T-helper 2 cell treated with Interferon-gamma antibody and Interleukin-4, amounts not matched to agents 100 ng/mL and 5 ng/mL, for 36 hours (primary cell): ENCODE data around the gene MRPL12. TPM values are rescaled to one million over a fixed set of nuclear protein-coding genes. Genes with fewer than 3 reads are reported as not detected.
"Not testable (repeated sequence)": the region's sequence is repeated elsewhere in the genome, so short reads cannot be mapped to it uniquely, and the experiment has no call there.

Source experiments
- intact Hi-C: fragments of 100-400 bp; cut with micrococcal nuclease; formaldehyde crosslinking; loops from one replicate; pipeline ENCODE4 v1.15.1; 2023
- total RNA-seq: library from RNA; stranded (reverse); gene quantifications from 2 replicates; pipeline ENCODE4 v1.2.3, GENCODE V29; 2022

Gene MRPL12
- 98.1 and 102 TPM in 2 replicates for total RNA-seq

DNA sequence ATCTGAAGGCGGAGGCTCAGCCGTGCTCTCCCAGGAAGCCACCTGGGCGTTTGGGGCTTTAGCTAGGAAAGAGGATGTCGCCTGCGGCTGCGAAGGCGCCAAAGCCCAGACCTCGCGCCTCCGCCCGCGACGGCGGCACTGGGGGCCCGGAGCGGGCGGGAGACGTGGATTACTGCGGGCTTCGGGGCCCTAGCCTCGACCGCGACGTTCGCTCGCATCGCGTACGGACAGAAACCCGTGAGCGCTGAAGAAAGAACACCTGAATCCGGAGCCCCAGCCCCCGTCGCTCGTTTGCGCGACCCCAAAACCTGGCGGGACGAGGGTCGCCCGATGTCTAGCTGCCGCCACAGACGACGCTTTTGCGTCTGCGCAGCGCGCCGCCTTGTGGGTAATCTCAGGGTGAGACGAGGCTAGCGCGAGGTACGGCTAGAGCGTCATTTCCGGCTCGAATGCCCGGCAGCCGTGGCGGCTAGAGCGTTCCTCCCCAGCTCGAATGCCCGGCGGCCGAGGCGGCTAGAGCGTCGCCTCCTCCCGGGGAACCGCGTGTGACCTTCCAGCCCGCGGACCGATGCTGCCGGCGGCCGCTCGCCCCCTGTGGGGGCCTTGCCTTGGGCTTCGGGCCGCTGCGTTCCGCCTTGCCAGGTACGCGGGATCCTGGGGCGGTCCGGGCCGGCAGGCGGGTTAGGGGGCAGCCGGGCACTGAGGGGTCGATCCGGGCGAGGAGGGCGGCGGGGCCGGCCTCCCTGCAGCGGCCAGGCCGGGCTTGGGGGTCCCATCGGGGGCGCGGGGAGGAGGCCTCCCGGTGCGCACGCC lies at the start of gene MRPL12:
Gene MRPL12, plus strand, starts transcription at position 434 of the 813 bp plus-strand sequence. Its CDS starts 135 bp downstream, at position 569.
- intact Hi-C loops, result loop anchor here (1.0 kb wide), 1 partner anchor 9 kb away; the partner anchor contains the start of gene SLC25A10

DNA sequence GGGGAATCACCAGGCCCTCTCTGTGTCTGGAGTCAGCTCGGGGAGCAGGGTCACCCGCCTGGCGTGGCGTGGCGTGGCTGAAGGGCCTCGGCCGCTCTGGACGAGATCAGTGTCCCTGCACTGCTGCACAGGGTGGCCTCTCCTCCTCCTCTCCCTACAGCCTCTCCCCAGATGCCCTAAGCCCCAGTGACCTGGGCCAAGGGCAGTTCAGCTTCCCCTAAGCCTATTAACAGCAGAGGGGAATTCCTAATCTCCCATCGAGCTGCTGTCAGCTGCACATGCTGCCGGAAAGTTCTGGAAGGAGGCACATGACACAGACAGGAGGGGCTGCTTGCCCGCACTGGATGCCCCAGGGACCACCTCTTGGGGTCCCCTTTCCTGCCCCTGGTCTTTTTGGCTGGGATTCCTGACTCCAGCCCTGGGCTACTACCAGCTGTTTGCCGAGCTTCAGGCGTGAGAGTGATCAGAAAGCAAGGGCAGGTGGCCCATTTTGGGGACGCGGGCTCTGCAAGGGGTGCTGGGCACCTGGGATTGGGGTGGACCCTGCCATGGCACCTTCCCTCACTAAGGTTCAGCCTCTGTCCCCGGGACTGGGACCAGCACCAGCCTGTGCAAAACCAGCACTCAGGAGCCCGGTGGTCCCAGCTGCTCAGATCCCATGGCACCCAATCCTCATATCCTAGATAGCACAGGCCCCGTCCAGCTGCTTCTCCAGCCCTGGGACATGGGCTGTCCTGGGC lies 47.6 kb upstream of the MRPL12 start:
- intact Hi-C loops, result no loop called here

DNA sequence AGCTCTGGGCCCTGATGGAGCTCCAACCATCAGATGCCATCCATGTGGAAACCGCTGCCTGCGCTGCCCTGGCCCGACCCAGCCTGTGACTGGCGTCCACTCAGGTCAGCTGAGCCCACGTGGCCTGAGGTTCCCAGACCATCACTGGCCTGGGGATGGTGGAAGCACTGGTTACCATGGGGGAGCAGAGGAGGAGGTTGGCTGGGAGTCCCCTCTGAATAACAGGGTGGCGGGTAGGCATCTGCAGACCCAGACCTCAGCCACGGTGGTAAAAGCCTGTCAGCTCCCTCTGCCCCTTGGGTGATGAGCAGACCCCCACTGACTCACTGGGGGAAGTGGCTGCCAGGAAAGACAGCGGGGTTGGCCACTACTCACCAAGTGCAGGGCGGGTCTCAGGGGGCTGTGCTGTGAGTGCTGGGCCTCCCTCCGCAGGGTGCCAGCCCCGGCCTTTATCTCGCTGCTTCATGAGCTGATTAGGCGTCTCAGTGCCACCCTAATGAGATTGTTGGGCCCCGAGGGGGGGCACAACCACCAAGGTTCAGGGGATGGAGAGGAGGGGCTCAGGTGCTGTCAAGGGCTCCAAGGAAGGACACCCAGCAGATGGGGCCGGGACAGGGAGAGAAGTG lies 46.9 kb upstream of the MRPL12 start, which contains the start of gene PDE6G:
Gene PDE6G, minus strand, starts transcription at position 425 of the 626 bp plus-strand sequence. CDS start 3,237 bp downstream, outside the sequence.
- intact Hi-C loops, result no loop called here

DNA sequence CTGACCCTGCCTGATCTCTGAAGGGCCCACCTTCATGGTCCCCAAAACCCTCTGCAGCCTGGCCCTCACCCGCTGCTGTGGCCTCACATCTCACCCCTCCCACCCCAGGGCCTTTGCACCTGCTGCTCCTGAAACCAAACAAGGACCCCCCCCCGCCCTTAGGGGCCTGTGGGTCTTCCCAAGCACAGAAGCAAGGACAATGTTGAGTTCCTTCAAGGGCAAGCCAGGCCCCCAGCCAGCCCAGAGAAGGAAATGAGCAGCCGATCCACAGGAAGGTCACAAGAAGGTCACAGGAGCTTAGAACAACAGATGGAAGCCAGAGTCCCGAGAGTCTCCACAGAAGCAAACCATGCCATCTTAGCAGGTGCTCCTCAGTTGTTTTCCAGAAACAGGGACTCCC lies 46.3 kb upstream of the MRPL12 start:
- intact Hi-C loops, result no loop called here

DNA sequence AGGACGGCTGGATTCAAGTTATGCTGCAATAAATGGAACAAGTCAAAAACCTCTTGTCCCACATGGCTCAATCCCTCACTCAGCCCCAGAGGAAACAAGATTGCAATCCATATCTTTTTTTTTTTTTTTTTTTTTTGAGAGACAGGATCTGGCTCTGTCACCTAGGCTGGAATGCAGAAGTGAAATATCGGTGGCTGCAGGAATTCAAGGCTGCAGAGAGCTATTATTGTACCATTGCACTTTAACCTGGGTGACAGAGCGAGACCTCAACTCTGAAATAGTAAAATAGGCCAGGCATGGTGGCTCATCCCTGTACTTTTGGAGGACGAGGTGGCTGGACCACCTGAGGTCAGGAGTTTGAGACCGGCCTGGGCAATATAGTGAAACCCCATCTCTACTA lies 44.1 kb upstream of the MRPL12 start:
- intact Hi-C loops, result no loop called here

DNA sequence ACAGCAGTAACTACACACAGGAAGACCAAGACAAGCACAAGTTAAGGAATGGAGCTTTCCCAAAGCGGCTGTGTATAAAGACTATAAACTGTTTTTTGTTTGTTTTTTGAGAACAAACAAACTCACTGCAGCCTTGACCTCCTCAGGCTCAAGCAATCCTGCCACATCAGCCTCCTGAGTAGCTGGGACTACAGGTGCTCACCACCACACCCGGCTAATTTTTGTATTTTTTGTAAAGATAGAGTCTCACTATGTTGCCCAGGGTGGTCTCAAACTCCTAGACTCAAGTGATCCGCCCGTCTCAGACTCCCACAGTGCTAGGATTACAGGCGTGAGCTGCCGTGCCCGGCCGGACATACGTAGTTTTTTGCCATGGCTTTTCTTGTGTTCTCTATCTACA lies 42.7 kb upstream of the MRPL12 start:
- intact Hi-C loops, result no loop called here

DNA sequence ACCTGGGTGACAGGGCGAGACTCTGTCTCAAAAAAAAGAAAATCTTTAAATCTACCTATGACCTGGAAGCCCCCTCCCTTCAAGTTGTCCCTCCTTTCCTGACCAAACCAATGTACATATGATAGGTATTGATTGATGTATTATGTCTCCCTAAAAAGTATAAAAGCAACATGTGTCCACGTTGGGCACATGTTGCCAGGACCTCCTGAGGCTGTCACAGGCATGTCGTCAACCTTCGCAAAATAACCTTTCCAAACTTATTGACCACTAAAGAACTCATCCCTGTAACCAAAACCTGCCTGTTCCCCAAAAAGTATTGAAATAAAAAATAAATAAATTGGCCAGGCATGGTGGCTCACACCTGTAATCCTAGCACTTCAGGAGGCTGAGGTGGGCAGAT lies 41.2 kb upstream of the MRPL12 start:
- intact Hi-C loops, result no loop called here

DNA sequence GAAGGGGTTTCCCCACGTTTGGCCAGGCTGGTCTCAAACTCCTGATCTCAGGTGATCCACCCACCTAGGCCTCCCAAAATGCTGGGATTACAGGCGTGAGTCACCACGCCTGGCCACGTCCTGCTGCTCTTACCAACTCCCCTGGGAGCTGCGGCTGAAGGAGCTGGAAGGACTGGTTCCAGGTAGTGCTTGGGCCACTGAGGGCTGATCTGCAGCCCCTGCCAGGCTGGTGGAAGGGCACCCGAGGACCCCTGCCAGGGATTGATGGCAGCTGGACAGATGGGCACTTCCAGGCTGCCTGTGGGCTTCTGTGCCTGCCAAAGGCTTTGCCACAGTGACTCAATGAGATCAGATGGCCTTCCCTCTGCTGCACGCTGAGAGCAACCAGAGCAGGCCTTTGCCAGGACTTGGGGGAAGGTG lies 39.1 kb upstream of the MRPL12 start:
- intact Hi-C loops, result no loop called here

DNA sequence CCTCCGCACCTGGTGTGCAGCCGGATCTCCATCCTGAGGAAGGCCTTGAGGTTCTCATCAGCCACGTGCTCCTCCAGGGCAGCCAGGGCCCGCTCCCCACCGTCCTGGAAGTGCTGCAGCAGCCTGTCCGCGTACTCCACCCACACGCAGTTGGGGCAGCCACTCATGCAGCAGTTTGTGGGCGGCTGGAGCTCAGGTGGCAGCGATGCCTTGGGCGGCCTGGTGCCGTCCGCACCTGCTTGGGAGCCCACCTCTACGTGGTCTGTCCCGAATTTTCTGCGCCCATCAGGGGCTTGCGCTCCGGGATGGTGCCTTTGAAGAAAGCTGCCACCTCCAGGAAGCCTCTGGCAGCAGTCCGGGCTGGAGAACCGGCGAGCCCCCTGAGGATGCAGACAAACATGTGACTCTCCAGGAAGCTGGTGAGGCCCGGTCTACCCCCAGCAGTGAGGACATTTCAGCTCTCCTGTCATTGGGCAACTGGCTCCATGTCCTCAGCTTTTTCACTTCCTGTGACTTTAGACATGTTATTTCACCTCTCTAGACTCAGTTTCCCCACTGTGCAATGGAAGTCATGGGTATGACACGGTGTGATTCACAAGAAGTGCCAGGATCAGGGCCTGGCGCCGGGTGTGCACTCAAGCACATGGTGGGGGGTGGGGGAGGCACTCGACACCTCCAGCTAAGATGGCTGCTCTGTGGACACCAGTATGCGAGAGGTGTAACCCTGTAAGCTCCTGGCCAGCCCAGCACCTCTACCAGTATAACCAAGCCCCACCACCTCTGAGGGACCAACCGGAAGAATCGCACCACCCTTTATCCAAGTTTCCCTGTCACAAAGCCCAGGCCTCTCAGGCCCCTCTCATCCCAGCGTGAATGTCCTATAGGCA lies 37.7 kb upstream of the MRPL12 start:
- intact Hi-C loops, result loop anchor here (2.0 kb wide), 2 partner anchors 17 to 29 kb away; partner anchors contain the start of genes ARL16, NPLOC4 and TSPAN10

DNA sequence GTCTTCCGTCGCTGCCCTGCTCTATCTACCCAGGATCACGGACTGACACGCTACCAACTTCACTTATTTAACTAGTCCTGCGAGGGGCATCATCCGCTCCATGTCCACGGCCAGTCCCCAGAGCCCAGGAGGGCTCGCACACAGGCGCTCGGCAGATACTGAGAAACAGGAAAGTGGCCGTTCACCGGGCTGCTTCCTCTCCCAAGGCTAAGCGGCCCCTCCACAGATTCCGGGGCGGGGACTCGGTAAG lies 37.1 kb upstream of the MRPL12 start:
- intact Hi-C loops, result loop anchor here (2.0 kb wide), 2 partner anchors 17 to 29 kb away; partner anchors contain the start of genes ARL16, NPLOC4 and TSPAN10

DNA sequence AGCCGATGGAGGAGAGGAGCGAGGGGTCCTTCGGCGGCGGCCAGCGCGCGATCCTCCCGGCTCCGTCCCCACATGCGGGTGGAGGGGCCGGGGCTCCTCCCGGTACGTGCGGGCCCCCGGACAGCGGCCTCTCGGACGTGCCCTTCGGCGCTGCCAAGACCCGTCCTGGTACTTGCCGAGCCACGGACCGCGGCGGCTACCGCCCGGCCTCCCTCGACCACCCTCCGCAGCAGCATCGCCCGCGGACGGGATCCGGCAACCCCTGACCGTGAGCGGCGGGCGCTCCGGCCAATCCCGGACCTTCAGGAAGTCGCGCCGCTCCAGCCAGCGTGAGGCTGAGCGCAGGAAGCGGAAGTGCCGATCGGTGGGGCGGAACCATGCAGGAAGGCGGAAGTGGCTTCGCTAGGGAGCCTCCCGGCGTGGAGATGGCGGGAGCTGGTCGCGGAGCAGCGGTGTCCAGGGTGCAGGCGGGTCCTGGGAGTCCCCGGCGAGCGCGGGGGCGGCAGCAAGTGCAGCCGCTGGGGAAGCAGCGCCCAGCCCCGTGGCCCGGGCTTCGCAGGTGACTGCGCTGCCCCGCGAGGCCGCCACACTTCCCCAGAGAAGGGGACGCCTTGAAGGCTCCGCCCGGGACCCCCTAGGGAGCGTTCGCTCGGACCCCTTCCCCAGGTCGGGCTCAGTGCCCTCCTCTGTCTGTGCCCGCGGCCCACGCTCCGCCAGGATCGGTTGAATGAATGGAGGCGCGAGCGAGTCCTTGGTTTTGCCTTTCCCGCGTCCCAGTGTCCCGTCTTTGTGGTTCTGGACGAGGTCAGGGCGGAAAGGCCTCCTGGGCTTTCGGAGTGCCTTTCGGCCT lies 36.6 kb upstream of the MRPL12 start, which contains the start of the genes CCDC137 and OXLD1:
Gene CCDC137, plus strand, starts transcription at position 396 of the 850 bp plus-strand sequence. Its CDS starts 30 bp downstream, at position 426.
Gene OXLD1, minus strand, starts transcription at position 264 of the 850 bp plus-strand sequence. Its CDS starts 28 bp downstream, at position 236.
- intact Hi-C loops, result loop anchor here (2.0 kb wide), 2 partner anchors 16 to 30 kb away; partner anchors contain the start of genes ARL16, NPLOC4 and TSPAN10

DNA sequence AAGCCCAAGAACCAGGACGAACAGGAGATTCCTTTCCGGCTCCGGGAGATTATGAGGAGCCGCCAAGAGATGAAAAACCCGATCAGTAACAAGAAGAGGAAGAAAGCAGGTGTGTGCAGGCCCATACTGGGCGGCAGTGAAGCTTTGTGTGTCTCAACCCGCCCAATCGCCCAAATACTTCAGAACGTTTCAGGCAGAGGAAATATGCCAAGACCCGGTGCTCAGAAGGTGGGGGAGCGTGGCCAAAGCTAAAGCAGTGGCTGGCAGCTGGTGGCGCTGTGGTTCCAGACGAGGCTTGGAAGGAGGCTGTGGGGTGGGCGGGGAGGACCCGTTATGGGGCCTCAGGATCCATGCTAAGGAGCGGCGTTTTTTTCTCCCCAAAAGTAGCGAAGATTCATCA lies 35.4 kb upstream of the MRPL12 start:
- intact Hi-C loops, result loop anchor here (2.0 kb wide), 2 partner anchors 15 to 31 kb away; partner anchors contain the start of genes ARL16, NPLOC4 and TSPAN10

DNA sequence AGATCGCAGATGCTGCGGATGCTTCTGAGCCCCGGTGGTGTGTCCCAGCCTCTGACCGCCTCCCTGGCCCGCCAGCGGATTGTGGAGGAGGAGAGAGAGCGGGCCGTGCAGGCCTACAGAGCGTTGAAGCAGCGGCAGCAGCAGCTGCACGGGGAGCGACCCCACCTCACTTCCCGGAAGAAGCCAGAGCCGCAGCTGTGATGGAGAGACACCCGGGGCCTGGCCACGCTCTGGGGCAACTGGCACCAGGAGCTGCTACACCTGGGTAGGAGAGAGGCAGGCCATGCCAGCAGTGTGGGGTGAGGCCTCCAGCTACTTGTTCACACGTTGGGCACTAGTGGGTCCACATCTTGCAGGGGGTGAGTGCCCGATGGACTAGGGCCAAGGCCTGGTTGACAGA lies 30.7 kb upstream of the MRPL12 start:
- intact Hi-C loops, result no loop called here

DNA sequence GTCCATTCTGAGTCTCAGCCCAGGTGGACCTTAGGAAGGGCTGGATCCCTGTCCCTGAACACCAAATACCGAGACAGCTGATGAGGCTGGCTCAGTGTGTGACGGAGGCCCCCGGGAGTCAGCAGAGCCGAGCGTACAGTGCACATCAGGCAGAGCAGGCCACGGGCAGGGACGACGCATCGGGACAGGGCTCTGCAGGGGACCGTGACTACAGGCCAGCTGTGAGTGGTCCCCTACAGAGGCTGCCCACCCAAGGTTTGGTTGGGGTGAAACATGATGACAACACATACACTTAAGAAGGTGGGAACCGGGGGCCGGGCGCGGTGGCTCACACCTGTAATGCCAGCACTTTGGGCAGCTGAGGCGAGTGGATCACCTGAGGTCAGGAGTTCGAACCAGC lies 30.2 kb upstream of the MRPL12 start:
- intact Hi-C loops, result no loop called here

DNA sequence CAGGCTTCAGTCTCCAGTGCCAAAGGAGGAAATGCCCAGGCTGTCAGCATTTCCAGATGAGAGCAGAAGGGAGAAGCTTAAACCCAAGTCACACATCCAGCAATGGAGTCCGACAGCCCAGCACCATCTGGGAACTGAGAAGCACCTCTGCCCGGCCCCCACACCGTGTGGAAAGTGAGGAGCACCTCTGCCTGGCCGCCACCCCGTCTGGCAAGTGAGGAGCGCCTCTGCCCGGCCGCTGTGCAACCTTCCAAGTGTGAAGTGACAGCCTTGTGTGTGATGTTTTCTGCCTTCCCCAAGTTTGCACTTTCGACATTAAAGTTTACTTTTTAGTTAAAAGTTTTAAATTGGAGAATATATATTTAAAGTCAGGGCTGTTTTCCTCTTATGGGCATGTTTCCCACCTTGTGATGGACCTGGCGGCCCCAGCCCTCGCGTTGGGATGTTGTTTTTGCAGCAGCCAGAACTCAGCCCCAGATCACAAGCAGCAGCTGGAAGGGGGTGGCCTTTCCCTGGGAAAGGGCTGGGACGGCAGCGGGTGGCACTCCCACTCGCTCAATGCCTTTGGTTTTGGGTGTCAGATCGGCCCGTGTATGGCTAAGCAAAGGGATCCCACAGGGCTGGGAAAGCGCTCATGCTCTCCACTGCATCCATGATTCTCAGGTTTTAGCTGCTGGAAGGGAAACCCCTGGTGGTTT lies 29.5 kb upstream of the MRPL12 start:
- intact Hi-C loops, result no loop called here

DNA sequence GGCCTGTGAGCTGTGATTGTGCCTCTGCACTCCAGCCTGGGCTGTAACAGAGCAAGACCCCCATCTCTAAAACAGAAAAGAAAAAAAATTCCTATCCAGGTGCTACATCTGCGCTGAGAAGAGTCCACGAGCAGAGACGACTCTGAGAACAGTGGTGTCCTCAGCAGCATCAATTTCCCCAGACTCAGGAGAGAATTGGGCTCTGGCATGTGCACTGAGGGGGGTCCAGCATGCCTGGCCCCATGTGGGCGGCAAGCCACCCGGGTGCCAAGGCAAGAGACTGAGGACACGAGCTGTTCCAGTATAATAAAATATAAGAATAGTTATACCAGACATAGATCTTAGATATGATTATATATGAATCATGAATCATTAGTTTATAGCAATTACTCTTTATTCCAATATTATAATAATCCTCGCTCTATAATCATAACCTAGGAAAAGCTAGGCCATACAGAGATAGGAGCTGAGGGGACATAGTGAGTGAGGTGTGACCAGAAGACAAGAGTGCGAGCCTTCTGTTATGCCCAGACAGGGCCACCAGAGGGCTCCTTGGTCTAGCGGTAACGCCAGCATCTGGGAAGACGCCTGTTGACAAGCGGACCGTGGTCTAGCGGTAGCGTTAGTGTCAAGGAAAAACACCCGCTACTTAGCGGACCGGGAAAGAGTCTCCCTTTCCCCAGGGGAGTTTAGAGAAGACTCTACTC lies 27.5 kb upstream of the MRPL12 start:
- intact Hi-C loops, result not testable (repeated sequence)

DNA sequence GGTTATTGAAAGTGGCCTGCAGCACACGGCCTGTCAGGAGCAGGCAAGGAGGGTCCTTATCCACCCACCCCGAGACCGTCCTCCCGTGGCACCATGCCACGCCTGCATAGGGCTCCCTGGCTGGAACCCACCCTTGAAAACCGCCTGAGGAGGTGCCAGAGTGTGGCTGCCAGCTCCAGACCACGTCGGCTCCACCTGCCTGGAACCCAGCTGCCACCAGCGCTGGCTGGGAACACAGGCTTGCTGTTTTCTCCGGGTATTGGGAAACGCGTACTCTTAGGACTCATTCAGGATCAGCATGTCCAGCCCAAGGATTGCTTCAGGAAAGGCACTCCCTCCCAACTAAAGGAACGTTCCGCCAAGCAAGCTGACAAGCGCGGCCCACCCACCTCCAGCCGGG lies 26.3 kb upstream of the MRPL12 start:
- intact Hi-C loops, result no loop called here

DNA sequence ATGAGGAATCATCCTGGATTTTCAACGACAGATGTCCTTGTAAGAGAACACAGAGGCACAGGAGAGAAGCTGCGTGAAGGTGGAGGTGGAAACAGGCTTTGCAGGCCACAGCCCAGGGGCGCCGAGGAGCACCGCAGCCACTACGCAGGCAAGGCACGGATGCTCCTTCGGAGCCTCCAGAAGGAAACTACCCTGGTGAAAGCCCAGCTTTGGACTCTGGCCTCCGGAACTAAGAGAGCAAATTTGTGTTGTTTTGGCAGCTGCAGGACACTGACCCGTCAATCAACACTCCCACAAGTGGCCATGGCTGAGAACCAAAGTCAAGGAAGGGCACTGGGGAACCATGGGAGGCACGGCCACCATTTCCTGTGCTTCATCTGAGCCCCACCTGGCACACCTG lies 23.0 kb upstream of the MRPL12 start:
- intact Hi-C loops, result no loop called here
